Neural progenitor cell (in vitro differentiated cells): ENCODE measurements around the gene GALNTL6.

ENCODE experiments used
- EZH2 ChIP-seq: fragments of 200-600 bp; sonication (generic); IDR thresholded peaks from 2 replicates; pipeline ENCODE4 v1.6.1; 2017; ENCODE audit warnings: antibody characterized with exemption, mild to moderate bottlenecking, moderate library complexity
- TF ChIP-seq, protein P1 (sequence below): fragments of 200-600 bp; sonication (generic); IDR thresholded peaks from 2 replicates; pipeline ENCODE4 v1.5.1; 2017; ENCODE audit warnings: antibody characterized with exemption, mild to moderate bottlenecking

DNA sequence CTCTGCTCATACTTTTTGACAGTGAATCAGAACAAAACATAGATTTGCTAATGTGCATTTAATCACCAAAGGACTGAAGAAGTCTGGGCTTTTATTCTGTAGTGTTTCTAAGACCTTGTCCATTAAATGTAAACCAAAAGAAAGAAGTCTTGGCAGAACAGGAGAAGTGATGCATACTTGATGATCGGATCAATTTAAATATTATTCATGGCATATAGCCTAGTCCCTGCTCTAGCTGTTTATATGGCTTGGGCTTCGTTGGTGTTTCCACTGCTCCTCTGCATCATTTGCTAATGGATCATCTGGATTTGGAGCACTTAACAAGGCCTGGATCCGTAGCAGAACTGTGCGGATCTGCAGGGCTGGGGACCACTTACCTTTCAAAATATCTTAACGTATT lies 566.6 kb downstream of the GALNTL6 start:
- TF ChIP-seq, protein P1, sequence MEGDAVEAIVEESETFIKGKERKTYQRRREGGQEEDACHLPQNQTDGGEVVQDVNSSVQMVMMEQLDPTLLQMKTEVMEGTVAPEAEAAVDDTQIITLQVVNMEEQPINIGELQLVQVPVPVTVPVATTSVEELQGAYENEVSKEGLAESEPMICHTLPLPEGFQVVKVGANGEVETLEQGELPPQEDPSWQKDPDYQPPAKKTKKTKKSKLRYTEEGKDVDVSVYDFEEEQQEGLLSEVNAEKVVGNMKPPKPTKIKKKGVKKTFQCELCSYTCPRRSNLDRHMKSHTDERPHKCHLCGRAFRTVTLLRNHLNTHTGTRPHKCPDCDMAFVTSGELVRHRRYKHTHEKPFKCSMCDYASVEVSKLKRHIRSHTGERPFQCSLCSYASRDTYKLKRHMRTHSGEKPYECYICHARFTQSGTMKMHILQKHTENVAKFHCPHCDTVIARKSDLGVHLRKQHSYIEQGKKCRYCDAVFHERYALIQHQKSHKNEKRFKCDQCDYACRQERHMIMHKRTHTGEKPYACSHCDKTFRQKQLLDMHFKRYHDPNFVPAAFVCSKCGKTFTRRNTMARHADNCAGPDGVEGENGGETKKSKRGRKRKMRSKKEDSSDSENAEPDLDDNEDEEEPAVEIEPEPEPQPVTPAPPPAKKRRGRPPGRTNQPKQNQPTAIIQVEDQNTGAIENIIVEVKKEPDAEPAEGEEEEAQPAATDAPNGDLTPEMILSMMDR, result no peak
- TF ChIP-seq EZH2, result no peak
